ENCODE data around the gene ADPGK. TPM values are rescaled to one million over a fixed set of nuclear protein-coding genes. Genes with fewer than 3 reads are reported as not detected.
A peak's percentile ranks its signal among the peaks of the same experiment; 100 is the strongest.
"Not testable (repeated sequence)": the region's sequence is repeated elsewhere in the genome, so short reads cannot be mapped to it uniquely, and the experiment has no call there.

Gene ADPGK
- 31.4 TPM for polyA plus RNA-seq (2013, experiment 1 of 2)
- 32.5 TPM for polyA plus RNA-seq (2013, experiment 2 of 2)

DNA sequence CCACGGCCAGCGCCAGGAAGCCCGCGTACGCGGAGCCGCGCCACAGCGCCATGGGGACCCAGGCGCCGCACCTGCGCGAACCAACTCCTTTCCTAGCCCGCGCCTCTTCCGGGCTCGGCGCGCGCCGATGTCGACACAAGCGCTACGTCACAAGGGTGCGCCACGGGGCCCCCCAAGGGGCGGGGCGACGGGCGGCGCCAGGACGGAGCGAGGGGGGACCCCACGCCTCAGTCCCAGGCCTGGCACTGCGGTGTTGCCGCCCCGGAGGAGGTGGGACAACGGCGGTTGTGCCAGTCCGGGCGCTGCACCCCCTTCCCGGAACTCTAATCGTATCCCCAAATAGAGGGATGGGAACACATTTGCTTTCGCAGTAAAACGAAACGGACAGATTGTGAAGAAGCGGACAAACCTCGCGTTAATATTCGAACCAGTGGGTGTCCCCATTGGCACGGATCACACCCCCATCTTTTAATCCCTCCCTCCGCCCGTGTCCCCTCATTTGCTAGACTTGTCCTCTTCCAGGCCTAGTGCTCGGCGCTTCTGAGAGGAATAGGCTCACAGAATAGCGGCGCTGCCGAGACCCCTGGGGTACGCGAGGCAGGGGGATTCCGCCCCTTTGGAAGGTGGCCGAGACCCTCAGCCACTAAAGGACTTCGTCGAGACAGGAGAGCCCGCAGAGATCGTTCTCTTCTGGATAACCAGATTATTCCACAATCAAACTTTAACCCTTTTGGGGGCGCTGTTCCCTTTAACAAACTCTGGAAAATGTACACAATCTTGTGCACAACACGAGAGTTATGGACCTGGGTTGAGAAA, at the start of gene ADPGK:
ADPGK (minus strand) TSS at position 119 of the 816 bp plus-strand sequence; CDS start at position 52, 67 bp downstream.
- Histone ChIP-seq H3K36me3 (ENCODE audit: insufficient read depth, low read length) (peaks cover 5% of the 10 kb centered on the region), H3K27me3 (ENCODE audit: insufficient read depth, low read length) (no peaks in the 10 kb centered on the region; the same call in 1 of the 2 replicates), H3K27ac (ENCODE audit: low read depth, low read length) (peak within 1 kb of the TSS; percentile 84), H3K4me1 (ENCODE audit: insufficient read depth, low read length) (peaks cover 9% of the 10 kb centered on the region; the same call in 1 of the 2 replicates), H3K9me3 (ENCODE audit: insufficient read depth, low read depth, low read length) (no peaks in the 10 kb centered on the region), H3K9ac (ENCODE audit: low read depth, low read length) (peak within 1 kb of the TSS; percentile 89), H3K4me3 (ENCODE audit: low read length) (peak within 1 kb of the TSS; percentile 89)
- 1% methylated on average over 68 of the region's 68 CpGs for WGBS

DNA sequence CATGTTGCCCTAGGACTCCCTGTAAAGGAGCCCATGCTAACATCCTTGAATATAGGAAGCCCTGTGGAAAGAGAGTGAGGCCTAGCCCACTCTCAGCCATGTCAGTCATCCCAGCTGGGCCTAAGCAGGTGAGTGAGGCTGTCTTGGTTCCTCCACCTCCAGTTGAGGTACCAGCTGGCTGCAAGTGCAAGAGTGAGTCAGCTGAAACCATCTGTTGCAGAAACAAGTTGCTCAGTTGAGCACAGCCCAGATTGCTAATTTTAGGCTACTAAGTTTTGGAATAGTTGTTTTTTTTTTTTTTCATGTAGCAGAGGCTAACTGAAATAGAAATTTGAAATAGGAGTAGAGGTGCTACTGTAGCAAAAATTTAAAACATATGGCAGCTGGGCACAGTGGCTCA, 43.7 kb upstream of the ADPGK start:
- no peaks in the 10 kb centered on the region for H3K36me3 ChIP-seq (ENCODE audit: insufficient read depth, low read length)
- no peak overlapping the region for H3K27ac ChIP-seq (ENCODE audit: low read depth, low read length)
- no peak overlapping the region for H3K4me3 ChIP-seq (ENCODE audit: low read length)
- no peaks in the 10 kb centered on the region for H3K4me1 ChIP-seq (ENCODE audit: insufficient read depth, low read length)
- H3K27me3 ChIP-seq (ENCODE audit: insufficient read depth, low read length) = no peaks in the 10 kb centered on the region
- H3K9ac ChIP-seq (ENCODE audit: low read depth, low read length) = no peak overlapping the region
- H3K9me3 ChIP-seq (ENCODE audit: insufficient read depth, low read depth, low read length) = no peaks in the 10 kb centered on the region

DNA sequence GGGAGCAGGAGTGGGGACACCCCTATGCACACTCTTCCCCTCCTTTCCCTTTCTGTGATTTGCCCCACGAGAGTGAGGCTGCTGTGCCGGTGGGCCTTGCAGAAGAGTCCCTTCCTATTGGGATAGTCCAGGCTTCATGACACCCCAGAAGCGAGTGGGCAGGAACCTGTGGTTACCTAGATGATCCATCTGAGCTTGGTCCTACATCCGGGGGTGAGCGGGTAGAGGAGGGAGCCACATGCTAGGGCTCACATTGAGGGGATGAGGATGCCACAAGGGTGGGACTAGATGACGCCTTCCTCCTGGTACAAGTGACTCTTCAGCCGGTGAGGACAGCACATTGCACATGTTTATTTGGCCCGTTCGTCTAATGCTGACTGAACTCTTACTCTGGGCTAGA, 43.1 kb upstream of the ADPGK start:
- H3K4me3 ChIP-seq (ENCODE audit: low read length) = no peak overlapping the region
- 93% methylated on average over 9 of the region's 9 CpGs for WGBS
- H3K27ac ChIP-seq (ENCODE audit: low read depth, low read length) = no peak overlapping the region
- no peaks in the 10 kb centered on the region for H3K4me1 ChIP-seq (ENCODE audit: insufficient read depth, low read length)
- H3K9ac ChIP-seq (ENCODE audit: low read depth, low read length) = no peak overlapping the region
- 0 out of 2 replicates have a peak, but pooled peaks cover 3% of the 10 kb centered on the region for H3K9me3 ChIP-seq (ENCODE audit: insufficient read depth, low read depth, low read length)
- no peaks in the 10 kb centered on the region for H3K27me3 ChIP-seq (ENCODE audit: insufficient read depth, low read length)
- H3K36me3 ChIP-seq (ENCODE audit: insufficient read depth, low read length) = no peaks in the 10 kb centered on the region

DNA sequence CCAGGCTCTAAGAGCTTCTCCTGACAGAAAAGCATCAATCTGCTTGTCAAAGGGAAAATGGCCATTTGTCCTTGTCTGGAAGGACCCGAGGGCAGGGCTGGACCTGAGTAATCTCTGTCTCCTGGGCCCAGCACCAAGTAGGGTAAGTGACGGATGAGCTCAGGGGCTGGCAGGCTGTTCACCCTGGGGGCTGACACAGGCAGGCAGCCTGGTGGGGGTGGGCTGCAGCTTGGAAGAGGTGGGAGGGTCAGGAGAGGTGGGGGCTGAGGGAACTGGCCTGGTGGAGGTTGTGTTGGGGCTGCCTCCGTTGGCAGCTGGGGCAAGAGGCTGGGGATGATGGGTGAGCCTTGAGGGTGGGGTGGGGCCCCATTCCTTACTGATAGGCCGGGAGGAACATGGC, 42.3 kb upstream of the ADPGK start:
- WGBS = 78% methylated on average over 4 of the region's 4 CpGs

DNA sequence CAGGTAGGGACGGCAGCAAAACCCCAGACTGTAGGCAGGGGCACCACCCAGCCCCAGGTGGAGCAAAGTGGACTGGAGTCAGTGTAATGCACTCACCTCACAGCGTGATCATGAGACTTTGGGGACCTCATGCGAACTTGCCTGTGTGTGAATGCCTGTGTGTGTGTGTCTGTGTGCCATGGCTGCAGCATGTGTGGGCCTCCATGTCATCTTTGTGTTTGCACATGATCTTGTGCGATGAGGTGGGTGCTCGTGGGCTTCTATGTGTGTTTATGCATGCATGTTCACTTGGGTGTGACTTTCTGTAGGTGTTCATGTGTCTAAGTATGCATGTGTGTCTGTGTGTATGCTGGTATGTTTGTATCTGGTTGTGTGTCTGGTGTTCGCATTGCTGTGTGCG, 41.2 kb upstream of the ADPGK start:
- no peaks in the 10 kb centered on the region for H3K27me3 ChIP-seq (ENCODE audit: insufficient read depth, low read length)
- no peaks in the 10 kb centered on the region for H3K36me3 ChIP-seq (ENCODE audit: insufficient read depth, low read length)
- no peak overlapping the region for H3K4me3 ChIP-seq (ENCODE audit: low read length)
- no peak overlapping the region for H3K27ac ChIP-seq (ENCODE audit: low read depth, low read length)
- no peak overlapping the region for H3K9ac ChIP-seq (ENCODE audit: low read depth, low read length)
- 95% methylated on average over 7 of the region's 7 CpGs for WGBS
- 0 out of 2 replicates have a peak, but pooled peaks cover 3% of the 10 kb centered on the region for H3K9me3 ChIP-seq (ENCODE audit: insufficient read depth, low read depth, low read length)
- H3K4me1 ChIP-seq (ENCODE audit: insufficient read depth, low read length) = peaks cover 15% of the 10 kb centered on the region

More for the DNA sequence above, 42.3 kb upstream of the ADPGK start:
- H3K36me3 ChIP-seq (ENCODE audit: insufficient read depth, low read length) = no peaks in the 10 kb centered on the region
- no peaks in the 10 kb centered on the region for H3K27me3 ChIP-seq (ENCODE audit: insufficient read depth, low read length)
- H3K9me3 ChIP-seq (ENCODE audit: insufficient read depth, low read depth, low read length) = 0 out of 2 replicates have a peak, but pooled peaks cover 3% of the 10 kb centered on the region
- no peak overlapping the region for H3K4me3 ChIP-seq (ENCODE audit: low read length)
- H3K9ac ChIP-seq (ENCODE audit: low read depth, low read length) = no peak overlapping the region
- H3K27ac ChIP-seq (ENCODE audit: low read depth, low read length) = no peak overlapping the region
- peaks cover 6% of the 10 kb centered on the region for H3K4me1 ChIP-seq (ENCODE audit: insufficient read depth, low read length)

DNA sequence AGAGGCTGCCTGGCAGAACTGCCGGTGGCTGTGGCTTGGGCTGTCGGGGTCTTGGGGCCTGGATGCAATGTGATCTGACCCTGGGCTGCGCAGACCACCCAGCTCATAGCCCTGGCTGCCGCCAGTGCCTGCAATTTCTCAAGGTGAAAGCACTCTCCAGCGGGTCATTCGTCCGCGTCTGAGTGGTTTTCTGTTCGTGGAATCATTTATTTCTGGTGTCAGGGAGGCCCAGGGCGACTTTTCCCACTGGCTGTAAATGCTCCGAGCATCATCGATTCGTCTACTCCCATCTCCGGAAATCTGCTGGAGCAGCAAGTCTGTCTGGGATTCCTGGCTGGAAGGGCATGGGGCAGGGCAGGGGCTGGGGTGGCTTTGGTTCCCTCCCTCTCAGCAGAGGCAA, 40.6 kb upstream of the ADPGK start:
- Histone ChIP-seq H3K27me3 (ENCODE audit: insufficient read depth, low read length) (no peaks in the 10 kb centered on the region), H3K4me1 (ENCODE audit: insufficient read depth, low read length) (peaks cover 15% of the 10 kb centered on the region), H3K9ac (ENCODE audit: low read depth, low read length) (no peak overlapping the region), H3K4me3 (ENCODE audit: low read length) (no peak overlapping the region), H3K9me3 (ENCODE audit: insufficient read depth, low read depth, low read length) (0 out of 2 replicates have a peak, but pooled peaks cover 3% of the 10 kb centered on the region), H3K36me3 (ENCODE audit: insufficient read depth, low read length) (no peaks in the 10 kb centered on the region), H3K27ac (ENCODE audit: low read depth, low read length) (no peak overlapping the region)
- 91% methylated on average over 14 of the region's 14 CpGs for WGBS

DNA sequence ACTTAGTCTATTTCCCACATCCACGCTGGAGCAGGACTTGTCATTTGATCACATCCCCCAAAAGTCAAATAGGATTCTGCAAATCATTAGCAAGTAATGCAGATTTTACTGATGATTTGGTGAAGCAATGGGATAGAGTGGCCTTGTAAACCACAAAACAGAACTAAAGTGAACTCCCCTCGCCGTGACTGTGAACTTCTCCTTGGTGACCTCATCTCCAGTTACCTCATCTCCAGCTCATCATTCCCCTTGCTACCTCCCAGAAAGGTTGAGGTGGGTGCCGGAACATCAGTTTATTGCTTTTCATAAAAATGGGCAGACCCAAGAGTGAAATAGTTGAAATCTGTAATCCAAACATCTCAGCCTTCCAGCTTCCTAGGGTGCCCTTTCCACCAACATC, 36.7 kb upstream of the ADPGK start:
- peaks cover 15% of the 10 kb centered on the region for H3K4me1 ChIP-seq (ENCODE audit: insufficient read depth, low read length)
- H3K27me3 ChIP-seq (ENCODE audit: insufficient read depth, low read length) = no peaks in the 10 kb centered on the region
- H3K36me3 ChIP-seq (ENCODE audit: insufficient read depth, low read length) = no peaks in the 10 kb centered on the region
- 91% methylated on average over 4 of the region's 4 CpGs for WGBS
- no peak overlapping the region for H3K4me3 ChIP-seq (ENCODE audit: low read length)
- peak overlapping the region; percentile 24; the same call in 1 of the 2 replicates for H3K27ac ChIP-seq (ENCODE audit: low read depth, low read length)
- H3K9ac ChIP-seq (ENCODE audit: low read depth, low read length) = no peak overlapping the region
- 0 out of 2 replicates have a peak, but pooled peaks cover 3% of the 10 kb centered on the region for H3K9me3 ChIP-seq (ENCODE audit: insufficient read depth, low read depth, low read length)

DNA sequence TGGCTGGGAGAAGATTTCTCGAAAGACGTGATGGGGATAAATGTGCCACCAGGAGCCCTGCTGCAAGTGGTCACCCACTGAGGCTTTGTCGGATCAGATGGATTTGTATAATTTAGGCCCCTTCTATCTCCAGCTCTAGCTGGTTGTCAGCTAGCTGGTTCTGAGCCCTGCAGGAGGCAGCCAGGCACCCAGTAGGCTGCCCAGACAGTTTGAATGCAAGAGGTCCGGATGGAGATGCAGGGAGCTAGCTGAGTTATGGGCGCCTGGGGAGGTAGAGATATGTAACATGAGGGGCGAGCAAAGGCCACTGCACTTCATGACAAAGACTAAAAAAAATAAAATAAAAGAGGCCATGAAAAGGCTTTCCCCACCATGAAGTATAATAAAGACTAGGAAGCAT, 35.1 kb upstream of the ADPGK start:
- Histone ChIP-seq H3K36me3 (ENCODE audit: insufficient read depth, low read length) (no peaks in the 10 kb centered on the region), H3K27ac (ENCODE audit: low read depth, low read length) (no peak overlapping the region), H3K4me3 (ENCODE audit: low read length) (no peak overlapping the region), H3K4me1 (ENCODE audit: insufficient read depth, low read length) (peaks cover 15% of the 10 kb centered on the region), H3K9ac (ENCODE audit: low read depth, low read length) (no peak overlapping the region), H3K9me3 (ENCODE audit: insufficient read depth, low read depth, low read length) (0 out of 2 replicates have a peak, but pooled peaks cover 3% of the 10 kb centered on the region), H3K27me3 (ENCODE audit: insufficient read depth, low read length) (no peaks in the 10 kb centered on the region)
- whole genome bisulfite sequencing = 78% methylated on average over 5 of the region's 6 CpGs

DNA sequence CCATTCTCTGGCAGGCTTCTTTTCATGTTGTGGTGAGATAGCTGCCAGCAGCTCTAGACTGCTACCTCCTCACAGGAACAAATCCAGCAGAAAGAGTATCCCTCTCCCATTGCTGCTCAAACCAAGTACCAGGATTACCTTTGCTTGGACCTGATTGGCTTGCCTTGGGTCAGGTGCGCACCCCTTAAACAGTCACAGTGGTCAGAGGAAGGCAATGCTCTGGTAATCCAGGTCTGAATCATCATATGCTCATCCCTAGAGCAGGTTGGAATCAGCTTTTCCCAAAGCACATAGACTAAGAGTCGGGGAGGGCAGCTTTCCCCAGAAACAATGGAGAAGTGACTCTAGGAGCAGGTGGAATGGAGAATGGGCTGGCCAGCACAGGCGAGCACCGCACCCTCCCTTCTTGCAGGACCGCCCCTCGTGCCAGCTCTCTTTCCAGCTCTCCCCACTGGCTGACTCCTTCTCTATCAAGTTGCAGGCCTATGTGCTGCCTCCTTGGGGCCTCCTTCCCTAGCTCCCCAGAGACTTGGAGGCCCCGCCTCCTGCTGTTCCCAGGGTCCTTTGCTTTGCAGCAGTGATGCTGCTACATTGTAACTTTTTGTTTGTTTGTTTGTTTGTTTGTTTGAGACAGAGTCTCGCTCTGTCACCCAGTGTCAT, 29.9 kb upstream of the ADPGK start:
- WGBS = 72% methylated on average over 8 of the region's 8 CpGs
- Histone ChIP-seq H3K4me1 (ENCODE audit: insufficient read depth, low read length) (no peaks in the 10 kb centered on the region), H3K27ac (ENCODE audit: low read depth, low read length) (no peak overlapping the region), H3K9ac (ENCODE audit: low read depth, low read length) (no peak overlapping the region), H3K36me3 (ENCODE audit: insufficient read depth, low read length) (no peaks in the 10 kb centered on the region), H3K9me3 (ENCODE audit: insufficient read depth, low read depth, low read length) (no peaks in the 10 kb centered on the region), H3K27me3 (ENCODE audit: insufficient read depth, low read length) (no peaks in the 10 kb centered on the region), H3K4me3 (ENCODE audit: low read length) (no peak overlapping the region)

DNA sequence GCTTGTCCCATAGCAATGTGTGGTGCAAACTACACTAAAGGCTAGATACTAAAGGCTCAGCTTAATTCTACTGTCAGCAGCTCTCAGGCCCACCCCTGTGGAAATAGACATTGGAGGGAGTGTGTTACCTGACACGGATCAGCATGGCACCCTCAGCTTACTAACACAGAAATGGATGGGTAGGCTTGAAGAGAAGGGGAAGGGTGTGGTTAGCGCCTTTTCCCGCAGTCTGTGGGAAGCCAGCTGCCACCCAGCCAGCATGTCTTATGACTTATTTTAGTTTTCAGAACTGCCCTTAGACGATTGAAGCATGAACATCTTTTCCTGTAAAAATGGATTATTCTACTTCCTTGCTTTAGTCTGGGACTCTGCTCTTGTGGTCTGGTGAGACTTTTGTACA, 25.8 kb upstream of the ADPGK start:
- H3K27me3 ChIP-seq (ENCODE audit: insufficient read depth, low read length) = no peaks in the 10 kb centered on the region
- no peak overlapping the region for H3K27ac ChIP-seq (ENCODE audit: low read depth, low read length)
- H3K36me3 ChIP-seq (ENCODE audit: insufficient read depth, low read length) = no peaks in the 10 kb centered on the region
- no peak overlapping the region for H3K4me3 ChIP-seq (ENCODE audit: low read length)
- no peak overlapping the region for H3K9ac ChIP-seq (ENCODE audit: low read depth, low read length)
- H3K4me1 ChIP-seq (ENCODE audit: insufficient read depth, low read length) = no peaks in the 10 kb centered on the region
- WGBS = 90% methylated on average over 4 of the region's 4 CpGs
- peaks cover 4% of the 10 kb centered on the region; the same call in 1 of the 2 replicates for H3K9me3 ChIP-seq (ENCODE audit: insufficient read depth, low read depth, low read length)

DNA sequence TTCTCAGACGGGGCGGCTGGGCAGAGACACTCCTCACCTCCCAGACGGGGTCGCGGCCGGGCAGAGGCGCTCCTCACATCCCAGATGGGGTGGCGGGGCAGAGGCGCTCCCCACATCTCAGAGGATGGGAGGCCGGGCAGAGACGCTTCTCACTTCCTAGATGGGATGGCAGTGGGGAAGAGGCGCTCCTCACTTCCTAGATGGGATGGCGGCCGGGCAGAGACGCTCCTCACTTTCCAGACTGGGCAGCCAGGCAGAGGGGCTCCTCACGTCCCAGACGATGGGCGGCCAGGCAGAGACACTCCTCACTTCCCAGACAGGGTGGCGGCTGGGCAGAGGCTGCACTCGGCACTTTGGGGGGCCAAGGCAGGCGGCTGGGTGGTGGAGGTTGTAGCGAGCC, 23.8 kb upstream of the ADPGK start:
- not testable (repeated sequence) for H3K36me3 ChIP-seq (ENCODE audit: insufficient read depth, low read length); H3K27ac ChIP-seq (ENCODE audit: low read depth, low read length)

More for the DNA sequence above, 23.8 kb upstream of the ADPGK start:
- not testable (repeated sequence) for H3K9me3 ChIP-seq (ENCODE audit: insufficient read depth, low read depth, low read length); H3K27me3 ChIP-seq (ENCODE audit: insufficient read depth, low read length); H3K4me3 ChIP-seq (ENCODE audit: low read length); H3K9ac ChIP-seq (ENCODE audit: low read depth, low read length); H3K4me1 ChIP-seq (ENCODE audit: insufficient read depth, low read length)
- WGBS = 91% methylated on average over 22 of the region's 22 CpGs
